Left lung (tissue), 10 donors: Measurements from ENCODE around the gene LRRK1. TPM values are rescaled to one million over a fixed set of nuclear protein-coding genes. Genes with fewer than 3 reads are reported as not detected.
A peak's percentile ranks its signal among the peaks of the same experiment; 100 is the strongest.

Source experiments
- ATAC-seq: fragments of 200-7000 bp; cut with Tn5 transposase; one replicate; pipeline ENCODE4 v1.9.1; 2020; ENCODE audit warnings: moderate library complexity
- DNase-seq, 4 donors: peaks; one replicate each; pipeline ENCODE4 v3.0.0-alpha.2; 2013 to 2020
- H3K27ac ChIP-seq, 2 donors: fragments of 200-600 bp; sonication (generic) in 1 of 2; one replicate each; pipeline versions ENCODE4 v1.5.0 to v1.8.0; 2020 to 2021
- H3K27me3 ChIP-seq, 2 donors: fragments of 200-600 bp; sonication (generic) in 1 of 2; one replicate each; pipeline versions ENCODE4 v1.5.0 to v1.8.0; 2020 to 2021
- H3K36me3 ChIP-seq, 2 donors: fragments of 200-600 bp; sonication (generic) in 1 of 2; one replicate each; pipeline versions ENCODE4 v1.5.0 to v1.8.0; 2020 to 2021
- H3K4me1 ChIP-seq, 2 donors: fragments of 200-600 bp; one replicate each; pipeline ENCODE4 v1.8.0; 2021
- H3K4me3 ChIP-seq, 2 donors: fragments of 200-600 bp; sonication (generic) in 1 of 2; one replicate each; pipeline versions ENCODE4 v1.5.0 to v1.8.0; 2020 to 2021; ENCODE audit warnings: mild to moderate bottlenecking in 1 of 2
- H3K9me3 ChIP-seq, 2 donors: fragments of 200-600 bp; sonication (generic) in 1 of 2; one replicate each; pipeline versions ENCODE4 v1.5.0 to v1.8.0; 2020 to 2021
- CTCF ChIP-seq, 2 donors: fragments of 200-600 bp; sonication (generic) in 1 of 2; IDR thresholded peaks; one replicate each; pipeline versions ENCODE4 v1.5.0 to v1.8.0; 2021; ENCODE audit warnings: antibody characterized with exemption in 2 of 2
- intact Hi-C, 2 donors: fragments of 100-400 bp; cut with DNase I; formaldehyde crosslinking; loops; one replicate each; pipeline versions ENCODE4 v1.11.2 to v1.14.2; 2022
- polyA plus RNA-seq, 6 donors: library from polyadenylated mRNA; unstranded; fragments of 120-200 nt; gene quantifications; one replicate each; pipeline ENCODE4 v1.2.1, GENCODE V29; 2013; ENCODE audit not compliant: insufficient read length in 6 of 6
- total RNA-seq, 2 donors: library from RNA; stranded (reverse); fragmentation: NEBNext Ultra II Directional; extraction: Animal tissue kit (Norgen Biotek cat#: 25700); gene quantifications; one replicate each; pipeline ENCODE4 v1.2.1, GENCODE V29; 2021
- donor health status: DM: no; HTN: yes; CAD: no.
- donor health status: DM: no; HTN: no; CAD: no.

LRRK1 gene
- total and polyA plus RNA-seq, 8 donors, result 1.9 to 24.2 (median 3.0) TPM

- Histone ChIP-seq H3K27ac (no peak overlapping the region), H3K36me3 (no peaks in the 10 kb centered on the region), H3K9me3 (no peaks in the 10 kb centered on the region), H3K27me3 (peaks cover 18 to 70% of the 10 kb centered on the region in 2 donors), H3K4me3 (no peak overlapping the region), H3K4me1 (peaks cover 0 to 22% of the 10 kb centered on the region in 2 donors)
- no peak for TF ChIP-seq CTCF (IDR thresholded peaks at IDR 0.05)
- DNase-seq (no peak), ATAC-seq (no peak)
- intact Hi-C loops, result no loop called here
Observed at GRCh38 chr15:100875976-100876375, 43.2 kb upstream of the LRRK1 start.

- no peak for TF ChIP-seq CTCF (IDR thresholded peaks at IDR 0.05)
- intact Hi-C loops, result no loop called here
- Histone ChIP-seq H3K27me3 (peaks cover 25 to 86% of the 10 kb centered on the region in 2 donors), H3K9me3 (no peaks in the 10 kb centered on the region), H3K27ac (no peak overlapping the region), H3K36me3 (no peaks in the 10 kb centered on the region), H3K4me1 (peaks cover 0 to 22% of the 10 kb centered on the region in 2 donors), H3K4me3 (no peak overlapping the region)
- ATAC-seq (no peak), DNase-seq (no peak)
Observed at GRCh38 chr15:100877551-100877950, 41.6 kb upstream of the LRRK1 start.

GRCh38 chr15:100878130-100878529 is 41.0 kb upstream of the LRRK1 start:
- peaks cover 25 to 92% of the 10 kb centered on the region in 2 donors for H3K27me3 ChIP-seq

GRCh38 chr15:100878648-100879047 is 40.5 kb upstream of the LRRK1 start:
- no peaks in the 10 kb centered on the region for H3K9me3 ChIP-seq
- DNase-seq, result no peak
- H3K36me3 ChIP-seq, result no peaks in the 10 kb centered on the region
- intact Hi-C loops, result no loop called here
- H3K4me1 ChIP-seq, result peaks cover 0 to 22% of the 10 kb centered on the region in 2 donors
- peaks cover 25 to 94% of the 10 kb centered on the region in 2 donors for H3K27me3 ChIP-seq
- H3K4me3 ChIP-seq, result peak overlapping the region in 1 of 2 donors; percentile 43
- no peak for ATAC-seq
- no peak for TF ChIP-seq CTCF (IDR thresholded peaks at IDR 0.05)
- H3K27ac ChIP-seq, result no peak overlapping the region

More at GRCh38 chr15:100878130-100878529, 41.0 kb upstream of the LRRK1 start:
- no peaks in the 10 kb centered on the region for H3K9me3 ChIP-seq
- TF ChIP-seq CTCF (IDR thresholded peaks at IDR 0.05), result no peak
- peaks cover 0 to 22% of the 10 kb centered on the region in 2 donors for H3K4me1 ChIP-seq
- no peaks in the 10 kb centered on the region for H3K36me3 ChIP-seq
- DNase-seq (no peak), ATAC-seq (no peak)
- no peak overlapping the region for H3K4me3 ChIP-seq
- intact Hi-C loops, result no loop called here
- no peak overlapping the region for H3K27ac ChIP-seq

- TF ChIP-seq CTCF (IDR thresholded peaks at IDR 0.05), result no peak
Observed at GRCh38 chr15:100879061-100879463, 40.1 kb upstream of the LRRK1 start.

More at GRCh38 chr15:100879061-100879463, 40.1 kb upstream of the LRRK1 start:
- intact Hi-C loops, result no loop called here
- H3K4me1 ChIP-seq, result peaks cover 0 to 22% of the 10 kb centered on the region in 2 donors
- H3K27me3 ChIP-seq, result peaks cover 25 to 94% of the 10 kb centered on the region in 2 donors
- ATAC-seq, result peak; percentile 35
- no peak for DNase-seq
- H3K4me3 ChIP-seq, result peak overlapping the region; percentile 11 to 43
- H3K27ac ChIP-seq, result no peak overlapping the region
- no peaks in the 10 kb centered on the region for H3K9me3 ChIP-seq
- H3K36me3 ChIP-seq, result no peaks in the 10 kb centered on the region
